HepG2 (cell line): ENCODE results near the gene PDK2. TPM values are rescaled to one million over a fixed set of nuclear protein-coding genes. Genes with fewer than 3 reads are reported as not detected.

ENCODE experiments used
- AKAP8 ChIP-seq: sonication (generic); formaldehyde crosslinking; IDR thresholded peaks from 2 replicates; pipeline ENCODE4 v1.5.1; 2020; ENCODE audit warnings: mild to moderate bottlenecking, missing genetic modification reagents
- ARID3A ChIP-seq: IDR thresholded peaks from 2 replicates; pipeline ENCODE4 v1.6.1; 2012; ENCODE audit warnings: low read depth, low read length, improper control_type of control experiment
- BHLHE40 ChIP-seq: IDR thresholded peaks from 2 replicates; pipeline ENCODE4 v1.6.1; 2011; ENCODE audit warnings: low read length, improper control_type of control experiment
- BRF2 ChIP-seq: sonication (generic); formaldehyde crosslinking; IDR thresholded peaks from 2 replicates; pipeline ENCODE4 v1.8.1; 2022; ENCODE audit warnings: mild to moderate bottlenecking, missing genetic modification reagents
- HES4 ChIP-seq: sonication (generic); formaldehyde crosslinking; IDR thresholded peaks from 2 replicates; pipeline ENCODE4 v1.9.0; 2021; ENCODE audit warnings: mild to moderate bottlenecking, missing genetic modification reagents, borderline replicate concordance
- HIVEP1 ChIP-seq: sonication (generic); formaldehyde crosslinking; IDR thresholded peaks from 2 replicates; pipeline ENCODE4 v1.4.0; 2020; ENCODE audit warnings: mild to moderate bottlenecking, missing genetic modification reagents
- NFE2L2 ChIP-seq: fragments of 150-350 bp; IDR thresholded peaks from 2 replicates; pipeline ENCODE4 v1.6.1; 2014; ENCODE audit warnings: low read length
- RELA ChIP-seq: sonication (generic); formaldehyde crosslinking; IDR thresholded peaks from 2 replicates; pipeline ENCODE4 v1.4.0; 2020; ENCODE audit warnings: missing genetic modification reagents
- SMAD1 ChIP-seq: sonication (generic); formaldehyde crosslinking; IDR thresholded peaks from 2 replicates; pipeline ENCODE4 v1.4.0; 2020; ENCODE audit warnings: missing genetic modification reagents, low read depth, mild to moderate bottlenecking, borderline replicate concordance
- SMAD3 ChIP-seq: sonication (generic); formaldehyde crosslinking; IDR thresholded peaks from 2 replicates; pipeline ENCODE4 v1.4.0; 2020; ENCODE audit warnings: missing genetic modification reagents
- SP2 ChIP-seq: sonication (generic); formaldehyde crosslinking; IDR thresholded peaks from 2 replicates; pipeline ENCODE4 v1.5.1; 2020; ENCODE audit warnings: mild to moderate bottlenecking, missing genetic modification reagents
- XBP1 ChIP-seq: sonication (generic); formaldehyde crosslinking; IDR thresholded peaks from 2 replicates; pipeline ENCODE4 v1.5.0; 2020; ENCODE audit warnings: missing genetic modification reagents
- ZFP36L2 ChIP-seq: sonication (generic); formaldehyde crosslinking; IDR thresholded peaks from 2 replicates; pipeline ENCODE4 v1.4.0; 2020; ENCODE audit warnings: missing genetic modification reagents
- ZFP82 ChIP-seq: sonication (generic); formaldehyde crosslinking; IDR thresholded peaks from 2 replicates; pipeline ENCODE4 v1.5.1; 2020; ENCODE audit warnings: mild to moderate bottlenecking, missing genetic modification reagents, borderline replicate concordance
- ZFYVE20 ChIP-seq: sonication (generic); formaldehyde crosslinking; IDR thresholded peaks from 2 replicates; pipeline ENCODE4 v1.8.0; 2023; ENCODE audit warnings: low read depth, mild to moderate bottlenecking, moderate library complexity, missing genetic modification reagents, borderline replicate concordance
- ZMYM3 ChIP-seq: sonication (generic); formaldehyde crosslinking; IDR thresholded peaks from 2 replicates; pipeline ENCODE4 v1.5.1; 2020; ENCODE audit warnings: mild to moderate bottlenecking, missing genetic modification reagents
- ZNF263 ChIP-seq: sonication (generic); formaldehyde crosslinking; IDR thresholded peaks from 2 replicates; pipeline ENCODE4 v1.4.0; 2020; ENCODE audit warnings: missing genetic modification reagents
- ZNF3 ChIP-seq: IDR thresholded peaks from 2 replicates; pipeline ENCODE4 v1.7.0; 2017; ENCODE audit warnings: inconsistent platforms
- ZNF484 ChIP-seq: sonication (generic); formaldehyde crosslinking; IDR thresholded peaks from 2 replicates; pipeline ENCODE4 v1.5.1; 2020; ENCODE audit warnings: mild to moderate bottlenecking, low read depth, missing genetic modification reagents, borderline replicate concordance
- ZNF563 ChIP-seq: sonication (generic); formaldehyde crosslinking; IDR thresholded peaks from 2 replicates; pipeline ENCODE4 v1.8.0; 2022; ENCODE audit warnings: mild to moderate bottlenecking, moderate library complexity, missing genetic modification reagents
- ZNF761 ChIP-seq: sonication (generic); formaldehyde crosslinking; conservative IDR thresholded peaks from 2 replicates; pipeline ENCODE4 v1.4.0; 2020; ENCODE audit warnings: mild to moderate bottlenecking, missing genetic modification reagents
- ZNF768 ChIP-seq: sonication (generic); formaldehyde crosslinking; IDR thresholded peaks from 2 replicates; pipeline ENCODE4 v1.4.0; 2020; ENCODE audit warnings: missing genetic modification reagents
- polyA plus RNA-seq, 8 experiments: library from polyadenylated mRNA; depleted of rRNA in 3 of 8; stranded (reverse) in 7 of 8; unstranded in 1 of 8; fragments of >200 nt; fragmentation: Illumina TruSeq in 4 of 8; extraction: Trizol in 4 of 8; gene quantifications; 2 replicates each; pipeline versions ENCODE4 v1.2.1 to v1.2.3, GENCODE V29; 2011 to 2016; ENCODE audit warnings: low read depth in 4 of 8, missing spikeins in 1 of 8, mixed read lengths in 1 of 8; ENCODE audit not compliant: insufficient read depth in 1 of 8
- total RNA-seq, 5 experiments: library from RNA; depleted of rRNA; stranded (reverse); fragments of >200 nt; fragmentation: Illumina TruSeq; extraction: Trizol; gene quantifications; 2 replicates each; pipeline ENCODE4 v1.2.3, GENCODE V29; 2016; ENCODE audit warnings: low read depth in 1 of 5
- TF ChIP-seq, protein P1 (sequence below): sonication (generic); formaldehyde crosslinking; IDR thresholded peaks from 2 replicates; pipeline ENCODE4 v1.4.0; 2020; ENCODE audit warnings: missing genetic modification reagents, borderline replicate concordance

PDK2 gene
- total and polyA plus RNA-seq, 2 of the 13 experiments (the other 11 are each of a cell fraction or from before 2014, with no cell fraction given): 18.5 to 59.7 TPM

DNA sequence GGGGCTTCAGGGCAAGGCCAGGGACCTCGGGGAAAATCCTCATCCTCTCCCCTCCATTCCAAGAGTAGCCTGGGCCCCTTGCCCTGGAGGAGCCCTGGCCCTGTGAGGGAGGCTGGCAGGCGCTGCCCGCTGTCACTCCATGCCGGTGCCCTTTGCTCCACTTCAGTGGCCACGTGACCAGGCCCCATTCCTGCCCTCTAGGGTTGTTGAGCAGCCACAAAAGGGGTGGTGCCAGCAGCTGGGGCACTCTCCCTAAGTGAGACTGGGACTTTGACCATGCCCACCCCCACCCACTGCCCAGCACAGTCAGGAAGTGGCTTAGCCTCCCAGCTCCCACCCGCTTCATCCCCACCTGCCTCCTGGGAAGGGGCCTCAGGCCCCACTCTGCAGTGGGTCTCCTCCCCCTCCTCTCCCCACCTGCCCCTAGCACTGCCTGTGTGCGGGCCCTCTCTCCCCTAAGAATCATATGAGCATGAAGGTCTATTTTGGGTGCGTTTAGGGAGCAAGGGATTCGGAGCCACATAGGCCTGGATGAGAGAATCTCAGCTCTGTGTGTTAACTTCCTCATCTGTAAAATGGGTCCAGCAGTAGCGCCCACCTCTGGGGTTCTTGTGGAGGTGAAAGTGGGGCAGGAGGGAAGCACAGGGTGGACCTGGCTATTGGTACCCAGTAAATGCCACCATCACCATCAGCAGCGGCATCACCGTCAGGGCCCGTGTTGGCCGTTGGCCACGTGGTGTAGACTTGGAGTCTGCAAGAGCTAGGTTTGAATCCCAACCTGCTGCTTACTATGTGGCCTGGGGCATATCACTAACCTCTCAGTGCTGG lies 7.2 kb downstream of the PDK2 start (continued):
- TF ChIP-seq NFE2L2: no peak
- no peak for TF ChIP-seq ARID3A
- no peak for TF ChIP-seq ZNF563
- TF ChIP-seq AKAP8: 0 out of 2 replicates have a peak, but pooled peaks have one; percentile 54
- peak; percentile 64; the same call in 1 of the 2 replicates for TF ChIP-seq ZNF761 (CRISPR knock-in tag)
- TF ChIP-seq XBP1: no peak
- TF ChIP-seq SMAD3 (CRISPR knock-in tag): peak; percentile 46; the same call in 1 of the 2 replicates
- TF ChIP-seq ZNF263 (CRISPR knock-in tag): peak; percentile 48
- TF ChIP-seq, protein P1, sequence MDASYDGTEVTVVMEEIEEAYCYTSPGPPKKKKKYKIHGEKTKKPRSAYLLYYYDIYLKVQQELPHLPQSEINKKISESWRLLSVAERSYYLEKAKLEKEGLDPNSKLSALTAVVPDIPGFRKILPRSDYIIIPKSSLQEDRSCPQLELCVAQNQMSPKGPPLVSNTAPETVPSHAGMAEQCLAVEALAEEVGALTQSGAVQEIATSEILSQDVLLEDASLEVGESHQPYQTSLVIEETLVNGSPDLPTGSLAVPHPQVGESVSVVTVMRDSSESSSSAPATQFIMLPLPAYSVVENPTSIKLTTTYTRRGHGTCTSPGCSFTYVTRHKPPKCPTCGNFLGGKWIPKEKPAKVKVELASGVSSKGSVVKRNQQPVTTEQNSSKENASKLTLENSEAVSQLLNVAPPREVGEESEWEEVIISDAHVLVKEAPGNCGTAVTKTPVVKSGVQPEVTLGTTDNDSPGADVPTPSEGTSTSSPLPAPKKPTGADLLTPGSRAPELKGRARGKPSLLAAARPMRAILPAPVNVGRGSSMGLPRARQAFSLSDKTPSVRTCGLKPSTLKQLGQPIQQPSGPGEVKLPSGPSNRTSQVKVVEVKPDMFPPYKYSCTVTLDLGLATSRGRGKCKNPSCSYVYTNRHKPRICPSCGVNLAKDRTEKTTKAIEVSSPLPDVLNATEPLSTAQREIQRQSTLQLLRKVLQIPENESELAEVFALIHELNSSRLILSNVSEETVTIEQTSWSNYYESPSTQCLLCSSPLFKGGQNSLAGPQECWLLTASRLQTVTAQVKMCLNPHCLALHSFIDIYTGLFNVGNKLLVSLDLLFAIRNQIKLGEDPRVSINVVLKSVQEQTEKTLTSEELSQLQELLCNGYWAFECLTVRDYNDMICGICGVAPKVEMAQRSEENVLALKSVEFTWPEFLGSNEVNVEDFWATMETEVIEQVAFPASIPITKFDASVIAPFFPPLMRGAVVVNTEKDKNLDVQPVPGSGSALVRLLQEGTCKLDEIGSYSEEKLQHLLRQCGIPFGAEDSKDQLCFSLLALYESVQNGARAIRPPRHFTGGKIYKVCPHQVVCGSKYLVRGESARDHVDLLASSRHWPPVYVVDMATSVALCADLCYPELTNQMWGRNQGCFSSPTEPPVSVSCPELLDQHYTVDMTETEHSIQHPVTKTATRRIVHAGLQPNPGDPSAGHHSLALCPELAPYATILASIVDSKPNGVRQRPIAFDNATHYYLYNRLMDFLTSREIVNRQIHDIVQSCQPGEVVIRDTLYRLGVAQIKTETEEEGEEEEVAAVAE (CRISPR knock-in tag): no peak
- no peak for TF ChIP-seq ZFYVE20 (CRISPR knock-in tag)
- TF ChIP-seq SMAD1 (CRISPR knock-in tag): 0 out of 2 replicates have a peak, but pooled peaks have one; percentile 11
- TF ChIP-seq HIVEP1: peak; percentile 9; the same call in 1 of the 2 replicates
- TF ChIP-seq BRF2: no peak
- peak; percentile 96 for TF ChIP-seq ZMYM3 (CRISPR knock-in tag)
- TF ChIP-seq ZNF484 (CRISPR knock-in tag): no peak
- no peak for TF ChIP-seq RELA (CRISPR knock-in tag)
- no peak for TF ChIP-seq ZFP82
- no peak for TF ChIP-seq SP2 (CRISPR knock-in tag)
- TF ChIP-seq ZFP36L2 (CRISPR knock-in tag): no peak
- peak; percentile 28; the same call in 1 of the 2 replicates for TF ChIP-seq ZNF768 (CRISPR knock-in tag)
- TF ChIP-seq BHLHE40: peak; percentile 67
- peak; percentile 21; the same call in 1 of the 2 replicates for TF ChIP-seq ZNF3 (CRISPR knock-in tag)
- no peak for TF ChIP-seq HES4
